ENCODE measurements around the gene CBARP. TPM values are rescaled to one million over a fixed set of nuclear protein-coding genes. Genes with fewer than 3 reads are reported as not detected.

The CBARP gene
- total RNA-seq, 1 experiment from 2014 or later: 23.4 TPM

DNA sequence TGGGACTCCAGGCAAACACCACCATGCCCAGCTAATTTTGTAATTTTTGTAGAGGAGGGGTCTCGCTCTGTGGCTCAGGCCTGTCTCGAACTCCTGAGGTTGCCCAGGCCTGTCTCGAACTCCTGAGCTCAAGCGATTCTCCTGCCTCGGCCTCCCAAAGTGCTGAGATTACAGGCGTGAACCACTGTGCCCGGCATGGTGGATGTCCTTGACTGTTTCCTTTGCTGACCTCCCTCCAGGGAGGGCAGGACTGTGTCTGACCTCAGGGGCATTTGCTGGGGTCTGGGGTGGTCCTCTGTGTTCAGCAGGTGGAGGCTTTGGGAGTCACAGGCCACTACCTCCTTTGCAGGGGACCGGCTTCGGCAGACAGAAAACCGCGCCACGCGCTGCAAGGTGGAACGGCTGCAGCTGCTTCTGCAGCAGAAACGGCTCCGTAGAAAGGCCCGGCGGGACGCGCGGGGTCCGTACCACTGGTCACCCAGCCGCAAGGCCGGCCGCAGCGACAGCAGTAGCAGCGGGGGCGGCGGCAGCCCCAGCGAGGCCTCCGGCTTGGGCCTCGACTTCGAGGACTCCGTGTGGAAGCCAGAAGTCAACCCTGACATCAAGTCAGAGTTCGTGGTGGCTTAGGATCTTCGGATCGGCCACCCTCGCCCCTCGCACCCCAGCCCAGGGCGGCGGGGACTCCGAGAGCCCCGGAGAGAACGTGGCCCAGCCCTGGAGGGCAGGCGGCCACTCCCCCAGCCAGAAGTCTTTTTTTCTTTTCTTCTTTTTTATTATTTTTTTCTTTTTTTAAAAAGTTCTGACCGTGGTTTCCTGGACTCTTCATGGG lies 19.1 kb upstream of the CBARP start:
- TF ChIP-seq ZNF219 (CRISPR knock-in tag; IDR thresholded peaks at IDR 0.05; ENCODE audit: borderline replicate concordance) (no peak), SOX15 (CRISPR knock-in tag; IDR thresholded peaks at IDR 0.05) (no peak), ESRRA (CRISPR knock-in tag; IDR thresholded peaks at IDR 0.05; ENCODE audit: borderline replicate concordance) (no peak), USF1 (CRISPR knock-in tag; IDR thresholded peaks at IDR 0.05) (no peak), FOXJ3 (CRISPR knock-in tag; IDR thresholded peaks at IDR 0.05; ENCODE audit: borderline replicate concordance) (no peak), GABPB1 (CRISPR knock-in tag; IDR thresholded peaks at IDR 0.05) (no peak), AR (CRISPR knock-in tag; IDR thresholded peaks at IDR 0.05) (no peak), RORB (CRISPR knock-in tag; IDR thresholded peaks at IDR 0.05) (no peak), GRHL2 (CRISPR knock-in tag; IDR thresholded peaks at IDR 0.05; ENCODE audit: insufficient replicate concordance, severe bottlenecking) (no peak), PRDM15 (CRISPR knock-in tag; IDR thresholded peaks at IDR 0.05) (no peak), NFYB (CRISPR knock-in tag; conservative IDR thresholded peaks at IDR 0.05; ENCODE audit: low read depth) (no peak), ZNF121 (CRISPR knock-in tag; IDR thresholded peaks at IDR 0.05) (no peak), JUN (CRISPR knock-in tag; IDR thresholded peaks at IDR 0.05) (no peak), CREB1 (CRISPR knock-in tag; IDR thresholded peaks at IDR 0.05) (no peak), SP1 (CRISPR knock-in tag; conservative IDR thresholded peaks at IDR 0.05) (no peak)
- TF ChIP-seq, protein P1, sequence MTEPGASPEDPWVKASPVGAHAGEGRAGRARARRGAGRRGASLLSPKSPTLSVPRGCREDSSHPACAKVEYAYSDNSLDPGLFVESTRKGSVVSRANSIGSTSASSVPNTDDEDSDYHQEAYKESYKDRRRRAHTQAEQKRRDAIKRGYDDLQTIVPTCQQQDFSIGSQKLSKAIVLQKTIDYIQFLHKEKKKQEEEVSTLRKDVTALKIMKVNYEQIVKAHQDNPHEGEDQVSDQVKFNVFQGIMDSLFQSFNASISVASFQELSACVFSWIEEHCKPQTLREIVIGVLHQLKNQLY (CRISPR knock-in tag; IDR thresholded peaks at IDR 0.05): no peak
- TF ChIP-seq, protein P2, sequence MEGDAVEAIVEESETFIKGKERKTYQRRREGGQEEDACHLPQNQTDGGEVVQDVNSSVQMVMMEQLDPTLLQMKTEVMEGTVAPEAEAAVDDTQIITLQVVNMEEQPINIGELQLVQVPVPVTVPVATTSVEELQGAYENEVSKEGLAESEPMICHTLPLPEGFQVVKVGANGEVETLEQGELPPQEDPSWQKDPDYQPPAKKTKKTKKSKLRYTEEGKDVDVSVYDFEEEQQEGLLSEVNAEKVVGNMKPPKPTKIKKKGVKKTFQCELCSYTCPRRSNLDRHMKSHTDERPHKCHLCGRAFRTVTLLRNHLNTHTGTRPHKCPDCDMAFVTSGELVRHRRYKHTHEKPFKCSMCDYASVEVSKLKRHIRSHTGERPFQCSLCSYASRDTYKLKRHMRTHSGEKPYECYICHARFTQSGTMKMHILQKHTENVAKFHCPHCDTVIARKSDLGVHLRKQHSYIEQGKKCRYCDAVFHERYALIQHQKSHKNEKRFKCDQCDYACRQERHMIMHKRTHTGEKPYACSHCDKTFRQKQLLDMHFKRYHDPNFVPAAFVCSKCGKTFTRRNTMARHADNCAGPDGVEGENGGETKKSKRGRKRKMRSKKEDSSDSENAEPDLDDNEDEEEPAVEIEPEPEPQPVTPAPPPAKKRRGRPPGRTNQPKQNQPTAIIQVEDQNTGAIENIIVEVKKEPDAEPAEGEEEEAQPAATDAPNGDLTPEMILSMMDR (IDR thresholded peaks at IDR 0.05): no peak
- TF ChIP-seq, protein P3, sequence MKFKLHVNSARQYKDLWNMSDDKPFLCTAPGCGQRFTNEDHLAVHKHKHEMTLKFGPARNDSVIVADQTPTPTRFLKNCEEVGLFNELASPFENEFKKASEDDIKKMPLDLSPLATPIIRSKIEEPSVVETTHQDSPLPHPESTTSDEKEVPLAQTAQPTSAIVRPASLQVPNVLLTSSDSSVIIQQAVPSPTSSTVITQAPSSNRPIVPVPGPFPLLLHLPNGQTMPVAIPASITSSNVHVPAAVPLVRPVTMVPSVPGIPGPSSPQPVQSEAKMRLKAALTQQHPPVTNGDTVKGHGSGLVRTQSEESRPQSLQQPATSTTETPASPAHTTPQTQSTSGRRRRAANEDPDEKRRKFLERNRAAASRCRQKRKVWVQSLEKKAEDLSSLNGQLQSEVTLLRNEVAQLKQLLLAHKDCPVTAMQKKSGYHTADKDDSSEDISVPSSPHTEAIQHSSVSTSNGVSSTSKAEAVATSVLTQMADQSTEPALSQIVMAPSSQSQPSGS (CRISPR knock-in tag; IDR thresholded peaks at IDR 0.05; ENCODE audit: borderline replicate concordance, low read depth): no peak
- TF ChIP-seq, protein P4, sequence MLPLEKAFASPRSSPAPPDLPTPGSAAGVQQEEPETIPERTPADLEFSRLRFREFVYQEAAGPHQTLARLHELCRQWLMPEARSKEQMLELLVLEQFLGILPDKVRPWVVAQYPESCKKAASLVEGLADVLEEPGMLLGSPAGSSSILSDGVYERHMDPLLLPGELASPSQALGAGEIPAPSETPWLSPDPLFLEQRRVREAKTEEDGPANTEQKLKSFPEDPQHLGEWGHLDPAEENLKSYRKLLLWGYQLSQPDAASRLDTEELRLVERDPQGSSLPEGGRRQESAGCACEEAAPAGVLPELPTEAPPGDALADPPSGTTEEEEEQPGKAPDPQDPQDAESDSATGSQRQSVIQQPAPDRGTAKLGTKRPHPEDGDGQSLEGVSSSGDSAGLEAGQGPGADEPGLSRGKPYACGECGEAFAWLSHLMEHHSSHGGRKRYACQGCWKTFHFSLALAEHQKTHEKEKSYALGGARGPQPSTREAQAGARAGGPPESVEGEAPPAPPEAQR (CRISPR knock-in tag; IDR thresholded peaks at IDR 0.05): no peak
- ChIA-PET POLR2A (interaction anchor here (0.7 to 1.6 kb wide), 3 partner anchors 10 to 12 kb away, joined by 3 to 6 read pairs (median 3); partner anchors contain the start of gene CIRBP), CTCF (interaction anchor here (0.6 to 15.6 kb wide), 4 partner anchors 10 to 379 kb away, joined by 3 to 648 read pairs (median 10); partner anchors contain the start of genes ATP5F1D and CIRBP)
- no peaks in the 10 kb centered on the region for H3K27me3 Mint-ChIP-seq (ENCODE audit: low read depth)
- H3K27ac Mint-ChIP-seq: no peak overlapping the region
- no peaks in the 10 kb centered on the region for H3K9me3 Mint-ChIP-seq
- H3K36me3 Mint-ChIP-seq: peaks cover 33% of the 10 kb centered on the region
- DNase-seq (ENCODE audit: low spot score): no peak
- no peak overlapping the region; the same call in 1 of the 2 replicates for H3K4me3 Mint-ChIP-seq
- no peak for ATAC-seq
- H3K4me1 Mint-ChIP-seq: peaks cover 38% of the 10 kb centered on the region
